ENCODE results near the gene TEX12. TPM values are rescaled to one million over a fixed set of nuclear protein-coding genes. Genes with fewer than 3 reads are reported as not detected.

Gene TEX12
- total RNA-seq, result 0.63 TPM

GRCh38 chr11:112167145-112167544 is at the start of gene TEX12:
TEX12 (plus strand) TSS chr11:112167372; CDS start chr11:112169269, 1,897 bp downstream.
- no peaks in the 10 kb centered on the region for H3K9me3 ChIP-seq (ENCODE audit: low read depth, low read length)
- H3K4me1 ChIP-seq (ENCODE audit: insufficient read depth, low read length), result peaks cover 23% of the 10 kb centered on the region

DNA sequence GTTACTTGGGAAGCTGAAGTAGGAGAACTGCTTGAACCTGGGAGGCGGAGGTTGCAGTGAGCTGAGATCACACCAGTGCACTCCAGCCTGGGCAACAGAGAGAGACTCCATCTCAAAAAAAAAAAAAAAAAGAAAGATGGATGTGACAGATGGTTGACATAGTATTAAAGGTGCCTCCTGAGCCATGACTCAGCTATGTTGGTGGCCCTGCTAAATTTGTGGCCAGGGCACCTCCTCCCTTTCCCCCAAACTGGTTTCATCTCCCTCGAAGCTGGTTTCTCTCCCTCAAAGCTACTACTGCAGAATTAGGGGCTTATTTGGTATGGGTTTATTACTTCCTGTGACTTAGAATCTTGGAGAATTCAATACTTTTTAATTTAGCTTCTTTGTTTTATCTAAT is 49.0 kb upstream of the TEX12 start:
- H3K9me3 ChIP-seq (ENCODE audit: low read depth, low read length), result no peaks in the 10 kb centered on the region
- H3K27me3 ChIP-seq (ENCODE audit: insufficient read depth, low read length), result no peaks in the 10 kb centered on the region

More at GRCh38 chr11:112167145-112167544, at the start of gene TEX12:
- H3K4me3 ChIP-seq (ENCODE audit: low read length), result no peak within 1 kb of the TSS
- H3K27me3 ChIP-seq (ENCODE audit: insufficient read depth, low read length), result no peaks in the 10 kb centered on the region

DNA sequence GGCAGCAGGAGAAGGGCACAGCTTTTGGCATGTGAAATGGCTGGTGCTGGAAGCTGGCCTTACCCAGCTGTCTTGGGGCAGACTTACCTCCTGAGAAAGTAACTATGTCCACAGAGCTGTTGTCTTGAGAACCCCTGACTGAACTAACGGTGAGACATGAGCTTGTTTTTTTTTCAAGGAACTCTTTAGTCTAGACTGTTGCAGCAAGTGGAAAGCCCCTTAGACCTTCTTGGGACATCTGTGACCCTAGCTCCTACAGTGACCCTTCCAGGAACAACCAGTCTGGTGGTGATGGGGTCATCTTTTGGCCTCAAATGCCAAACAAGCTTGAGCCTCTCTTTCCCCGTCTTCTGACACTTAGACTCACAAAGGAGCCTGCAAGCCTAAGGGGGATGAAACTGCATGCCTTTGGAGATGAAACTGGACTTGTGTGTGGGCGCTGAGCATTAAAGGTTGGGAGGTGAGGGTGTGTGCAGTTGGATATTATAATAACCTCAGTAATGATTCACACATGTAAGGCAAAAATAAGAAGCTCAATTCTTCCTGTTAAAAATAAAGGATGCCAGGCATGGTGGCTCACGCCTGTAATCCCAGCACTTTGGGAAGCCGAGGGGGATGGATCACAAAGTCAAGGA is 45.1 kb upstream of the TEX12 start:
- Histone ChIP-seq H3K4me3 (ENCODE audit: low read length) (no peak overlapping the region), H3K27me3 (ENCODE audit: insufficient read depth, low read length) (no peaks in the 10 kb centered on the region), H3K4me1 (ENCODE audit: insufficient read depth, low read length) (peaks cover 16% of the 10 kb centered on the region), H3K9me3 (ENCODE audit: low read depth, low read length) (no peaks in the 10 kb centered on the region)

More for the DNA sequence above, 49.0 kb upstream of the TEX12 start:
- peaks cover 19% of the 10 kb centered on the region for H3K4me1 ChIP-seq (ENCODE audit: insufficient read depth, low read length)
- no peak overlapping the region for H3K4me3 ChIP-seq (ENCODE audit: low read length)

DNA sequence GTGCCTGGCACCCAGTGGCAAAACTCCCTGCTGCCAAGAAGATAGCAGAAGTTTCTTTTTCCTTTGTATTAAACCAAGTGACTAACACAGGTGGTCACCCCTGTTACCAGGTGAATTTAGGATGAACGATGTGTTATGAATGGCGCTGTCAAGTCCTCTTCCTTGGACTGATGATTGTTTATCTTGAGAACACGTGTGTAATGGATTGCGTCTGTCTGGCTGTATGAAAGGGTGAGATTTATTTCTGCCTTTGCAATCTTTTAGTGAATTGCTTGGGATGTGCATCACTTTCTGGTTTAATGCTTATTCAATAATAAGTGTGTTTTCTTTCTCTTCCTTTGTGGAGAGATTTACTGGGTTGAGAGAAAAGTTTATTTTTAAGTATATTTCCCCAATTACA is 44.0 kb upstream of the TEX12 start:
- no peaks in the 10 kb centered on the region for H3K9me3 ChIP-seq (ENCODE audit: low read depth, low read length)
- H3K4me3 ChIP-seq (ENCODE audit: low read length), result no peak overlapping the region
- H3K27me3 ChIP-seq (ENCODE audit: insufficient read depth, low read length), result no peaks in the 10 kb centered on the region
- peaks cover 16% of the 10 kb centered on the region for H3K4me1 ChIP-seq (ENCODE audit: insufficient read depth, low read length)

DNA sequence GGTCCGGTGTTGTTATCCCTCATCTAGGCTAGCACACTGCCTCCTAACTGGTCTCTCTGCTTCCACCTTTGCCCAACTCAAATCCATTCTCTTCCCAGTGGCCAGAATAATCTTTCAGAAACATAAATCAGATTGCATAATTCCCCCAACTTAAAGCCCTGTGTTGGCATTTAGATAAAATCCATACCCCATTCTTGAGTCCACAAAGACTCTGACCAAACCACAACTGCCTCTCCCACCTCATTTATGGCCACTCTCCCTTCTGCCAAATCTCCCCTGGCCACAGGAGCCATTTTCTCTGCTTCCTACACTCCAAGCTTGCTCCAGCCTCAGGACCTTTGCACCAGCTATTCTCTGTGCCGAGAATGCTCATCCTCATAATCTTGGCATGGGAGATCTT is 40.1 kb upstream of the TEX12 start:
- Histone ChIP-seq H3K4me1 (ENCODE audit: insufficient read depth, low read length) (peaks cover 14% of the 10 kb centered on the region), H3K27me3 (ENCODE audit: insufficient read depth, low read length) (no peaks in the 10 kb centered on the region), H3K4me3 (ENCODE audit: low read length) (no peak overlapping the region), H3K9me3 (ENCODE audit: low read depth, low read length) (no peaks in the 10 kb centered on the region)

DNA sequence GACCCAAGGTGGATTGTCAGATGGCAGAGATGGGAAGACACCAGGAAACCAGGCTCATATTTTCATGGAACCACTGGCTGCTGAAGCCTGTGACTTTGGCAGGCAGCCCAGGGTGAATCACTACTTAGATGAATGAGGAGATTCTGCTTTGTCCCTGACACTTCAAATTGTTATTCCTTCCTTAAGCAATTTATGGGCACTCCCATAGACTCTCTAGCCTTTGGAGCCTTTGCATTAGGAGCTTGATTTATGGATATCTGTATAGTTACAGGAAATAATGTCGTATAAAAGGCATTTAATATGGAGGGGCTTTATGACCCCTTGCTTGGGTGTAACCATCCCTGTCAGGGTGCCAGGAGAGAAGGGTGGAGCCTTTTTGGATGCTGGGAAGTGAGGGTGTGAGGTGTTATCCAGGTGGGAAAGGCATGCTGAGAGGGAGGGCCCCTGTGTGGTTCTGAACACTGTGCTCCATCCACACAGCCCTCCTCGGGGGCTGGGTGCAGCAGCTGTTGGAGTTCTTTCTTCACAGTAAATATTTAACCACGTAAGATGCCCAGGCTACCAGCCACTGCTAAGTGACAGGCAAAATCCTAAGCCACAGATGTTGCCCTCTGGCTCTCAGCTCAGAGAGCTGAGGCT is 38.6 kb upstream of the TEX12 start:
- Histone ChIP-seq H3K4me1 (ENCODE audit: insufficient read depth, low read length) (peaks cover 14% of the 10 kb centered on the region), H3K4me3 (ENCODE audit: low read length) (no peak overlapping the region), H3K27me3 (ENCODE audit: insufficient read depth, low read length) (no peaks in the 10 kb centered on the region), H3K9me3 (ENCODE audit: low read depth, low read length) (no peaks in the 10 kb centered on the region)

- H3K4me1 ChIP-seq (ENCODE audit: insufficient read depth, low read length), result peaks cover 14% of the 10 kb centered on the region
- no peak overlapping the region for H3K4me3 ChIP-seq (ENCODE audit: low read length)
- H3K27me3 ChIP-seq (ENCODE audit: insufficient read depth, low read length), result no peaks in the 10 kb centered on the region
- no peaks in the 10 kb centered on the region for H3K9me3 ChIP-seq (ENCODE audit: low read depth, low read length)
Observed at GRCh38 chr11:112129656-112130055, 37.5 kb upstream of the TEX12 start.

DNA sequence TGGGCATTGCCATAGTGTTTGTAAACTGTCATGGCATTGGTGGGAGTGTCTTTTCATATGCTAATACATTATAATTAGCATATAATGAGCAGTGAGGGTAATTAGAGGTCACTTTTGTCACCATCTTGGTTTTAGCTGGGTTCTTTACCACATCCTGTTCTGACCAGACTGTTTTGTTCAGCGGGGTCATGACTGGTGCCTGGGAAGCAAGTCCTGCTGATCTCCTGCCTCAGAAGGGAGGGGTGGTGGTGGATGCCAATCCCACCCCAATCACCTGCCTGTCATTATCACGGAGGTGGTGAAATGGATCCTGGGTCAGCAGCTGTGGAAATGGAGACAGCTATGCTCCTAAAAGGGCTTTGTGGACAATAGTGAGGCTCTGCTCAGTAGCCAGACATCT is 34.4 kb upstream of the TEX12 start:
- Histone ChIP-seq H3K9me3 (ENCODE audit: low read depth, low read length) (no peaks in the 10 kb centered on the region), H3K4me3 (ENCODE audit: low read length) (no peak overlapping the region), H3K27me3 (ENCODE audit: insufficient read depth, low read length) (no peaks in the 10 kb centered on the region), H3K4me1 (ENCODE audit: insufficient read depth, low read length) (peaks cover 14% of the 10 kb centered on the region)

DNA sequence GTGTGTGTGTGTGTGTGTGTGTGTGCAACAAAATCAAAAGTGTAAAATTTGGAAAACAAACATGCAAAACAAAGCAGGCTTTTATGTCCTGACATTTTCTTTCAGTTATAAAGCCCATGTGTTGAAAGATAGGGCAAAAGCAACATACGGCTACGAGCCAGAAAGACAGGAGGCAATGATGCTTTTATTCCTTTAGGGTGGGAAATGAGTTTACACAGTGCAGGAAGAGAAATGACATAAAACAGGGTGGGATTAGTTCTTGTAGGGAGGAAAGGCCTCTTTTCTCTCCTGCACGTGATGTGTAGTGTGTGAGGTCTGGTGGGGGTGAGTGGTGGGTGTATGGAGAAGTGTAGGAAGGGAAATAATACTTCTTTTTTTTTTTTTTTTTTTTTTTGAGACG is 32.7 kb upstream of the TEX12 start:
- Histone ChIP-seq H3K27me3 (ENCODE audit: insufficient read depth, low read length) (no peaks in the 10 kb centered on the region), H3K4me3 (ENCODE audit: low read length) (no peak overlapping the region), H3K4me1 (ENCODE audit: insufficient read depth, low read length) (peaks cover 8% of the 10 kb centered on the region), H3K9me3 (ENCODE audit: low read depth, low read length) (no peaks in the 10 kb centered on the region)

- Histone ChIP-seq H3K4me1 (ENCODE audit: insufficient read depth, low read length) (peaks cover 8% of the 10 kb centered on the region), H3K4me3 (ENCODE audit: low read length) (no peak overlapping the region), H3K27me3 (ENCODE audit: insufficient read depth, low read length) (no peaks in the 10 kb centered on the region), H3K9me3 (ENCODE audit: low read depth, low read length) (peaks cover 8% of the 10 kb centered on the region)
Observed at GRCh38 chr11:112143597-112143996, 23.6 kb upstream of the TEX12 start.

DNA sequence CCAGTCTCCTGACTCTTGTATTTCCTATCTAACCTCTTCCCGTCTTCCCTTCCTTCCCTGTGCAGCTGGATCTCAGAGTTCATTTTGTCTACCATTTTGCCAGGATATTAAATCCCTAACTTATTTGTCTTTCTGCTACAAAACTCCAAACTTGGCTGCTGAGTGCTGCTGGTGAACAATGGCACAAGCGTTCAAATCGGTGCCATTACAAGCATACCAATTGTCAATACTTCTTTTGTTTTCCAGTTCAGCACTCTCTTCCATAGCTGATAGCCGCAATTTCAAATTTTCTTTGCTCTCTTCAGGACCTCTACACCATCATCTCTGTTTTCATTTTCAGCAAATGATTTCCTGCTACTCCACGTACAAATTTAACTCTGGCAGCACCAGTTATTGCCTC is 16.7 kb upstream of the TEX12 start:
- H3K9me3 ChIP-seq (ENCODE audit: low read depth, low read length), result no peaks in the 10 kb centered on the region
- H3K4me1 ChIP-seq (ENCODE audit: insufficient read depth, low read length), result no peaks in the 10 kb centered on the region
- H3K4me3 ChIP-seq (ENCODE audit: low read length), result no peak overlapping the region
- H3K27me3 ChIP-seq (ENCODE audit: insufficient read depth, low read length), result no peaks in the 10 kb centered on the region

DNA sequence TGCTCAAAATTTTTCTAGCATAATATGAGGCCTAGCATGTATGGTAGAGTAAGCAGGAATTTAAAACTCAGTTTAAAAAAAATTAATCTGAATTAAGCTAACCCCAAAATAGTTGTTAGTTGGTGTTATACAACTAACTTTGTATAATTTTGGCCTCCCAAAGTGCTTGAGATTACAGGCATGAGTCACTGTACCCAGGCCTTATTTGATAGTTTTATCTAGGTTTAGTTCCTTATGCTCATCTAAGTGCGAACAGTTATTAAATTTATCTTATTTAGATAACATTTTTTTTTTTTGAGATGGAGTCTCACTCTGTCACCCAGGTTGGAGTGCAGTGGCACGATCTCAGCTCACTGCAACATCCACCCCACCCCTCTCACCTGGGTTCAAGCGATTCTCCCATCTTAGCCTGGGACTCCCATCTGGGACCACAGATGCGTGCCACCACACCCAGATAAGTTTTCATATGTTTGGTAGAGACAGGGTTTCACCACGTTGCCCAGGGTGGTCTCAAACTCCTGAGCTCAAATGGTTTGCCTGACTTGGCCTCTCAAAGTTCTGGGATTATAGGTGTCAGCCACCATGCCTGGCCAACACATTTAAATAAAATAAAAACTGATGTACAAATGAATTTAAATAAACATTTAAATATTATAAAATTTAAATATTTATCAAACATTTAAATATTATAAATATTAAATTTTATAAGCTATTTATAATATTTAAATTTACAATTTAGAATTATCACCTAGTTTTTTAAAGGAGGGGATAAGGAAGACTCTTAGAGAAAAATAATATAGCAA is 10.8 kb upstream of the TEX12 start:
- Histone ChIP-seq H3K4me3 (ENCODE audit: low read length) (no peak overlapping the region), H3K4me1 (ENCODE audit: insufficient read depth, low read length) (peaks cover 24% of the 10 kb centered on the region), H3K9me3 (ENCODE audit: low read depth, low read length) (no peaks in the 10 kb centered on the region), H3K27me3 (ENCODE audit: insufficient read depth, low read length) (no peaks in the 10 kb centered on the region)

GRCh38 chr11:112156956-112157766 is 10.0 kb upstream of the TEX12 start:
- H3K4me3 ChIP-seq (ENCODE audit: low read length), result no peak overlapping the region
- no peaks in the 10 kb centered on the region for H3K27me3 ChIP-seq (ENCODE audit: insufficient read depth, low read length)
- H3K9me3 ChIP-seq (ENCODE audit: low read depth, low read length), result no peaks in the 10 kb centered on the region
- peaks cover 27% of the 10 kb centered on the region for H3K4me1 ChIP-seq (ENCODE audit: insufficient read depth, low read length)

GRCh38 chr11:112159098-112160065 is 7.8 kb upstream of the TEX12 start:
- no peaks in the 10 kb centered on the region for H3K9me3 ChIP-seq (ENCODE audit: low read depth, low read length)
- H3K4me3 ChIP-seq (ENCODE audit: low read length), result no peak overlapping the region
- peaks cover 43% of the 10 kb centered on the region for H3K4me1 ChIP-seq (ENCODE audit: insufficient read depth, low read length)
- H3K27me3 ChIP-seq (ENCODE audit: insufficient read depth, low read length), result no peaks in the 10 kb centered on the region
